ENCODE results near the gene SAMD4A. TPM values are rescaled to one million over a fixed set of nuclear protein-coding genes. Genes with fewer than 3 reads are reported as not detected.

Gene SAMD4A
- total RNA-seq, 1 experiment from 2014 or later: 9.6 TPM

DNA sequence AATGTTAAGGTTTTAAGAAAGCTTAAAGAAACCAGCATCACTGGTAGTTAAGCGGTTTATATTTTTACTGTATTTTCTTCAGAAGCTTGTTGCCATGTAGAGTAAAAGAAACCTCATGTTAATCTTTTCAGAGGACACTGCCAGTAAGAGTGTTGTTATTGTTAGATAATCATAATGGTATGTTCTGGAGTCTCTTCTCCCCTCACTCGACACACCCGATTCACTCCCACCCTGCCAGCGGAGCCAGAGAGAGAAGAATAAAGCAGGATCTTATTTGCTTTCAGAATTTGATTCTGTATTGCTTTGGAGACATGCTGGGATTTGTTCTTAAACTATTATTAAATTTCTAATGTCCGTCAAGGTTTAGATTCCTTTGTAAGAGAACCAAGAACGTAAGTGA is 113.7 kb downstream of the SAMD4A start:
- H3K9ac ChIP-seq (ENCODE audit: extremely low read depth, insufficient read length, low read length): no peak overlapping the region
- peaks cover 0 to 2% (median 0%) of the 10 kb centered on the region in 3 experiments; a peak in 1 of 7 replicates for H3K36me3 Mint-ChIP-seq (ENCODE audit: insufficient read depth in 1 of 3, low read depth in 3 of 3)
- no peaks in the 10 kb centered on the region for H3K27me3 Mint-ChIP-seq (ENCODE audit: low read depth)

More for the DNA sequence above, 113.7 kb downstream of the SAMD4A start:
- no peak overlapping the region for H3K14ac ChIP-seq (ENCODE audit: insufficient read depth, low read length)
- H4K5ac ChIP-seq (ENCODE audit: insufficient read length, low read depth, low read length): no peak overlapping the region
- H3K4me1 ChIP-seq (ENCODE audit: insufficient read depth, low read length): peaks cover 19% of the 10 kb centered on the region; the same call in 1 of the 2 replicates
- H4K20me1 ChIP-seq (ENCODE audit: control insufficient read depth, insufficient read depth, insufficient read length): no peaks in the 10 kb centered on the region
- H3T11ph ChIP-seq (ENCODE audit: low read length): no peak overlapping the region
- no peak overlapping the region for H2AFZ ChIP-seq (ENCODE audit: low read length)
- no peaks in the 10 kb centered on the region for H3K79me1 ChIP-seq (ENCODE audit: insufficient read depth, low read depth, low read length, poor library complexity, severe bottlenecking)
- no peak overlapping the region for H4K8ac ChIP-seq (replicated peaks; ENCODE audit: insufficient read length, low read depth, low read length)
- Mint-ChIP-seq H3K4me3 (no peak overlapping the region), H3K9me3 (no peaks in the 10 kb centered on the region; a peak in 1 of 5 replicates), H3K4me1 (peaks cover 52 to 56% of the 10 kb centered on the region in 2 experiments), H3K27ac (no peak overlapping the region)
- no CpG with 5 or more reads among the region's 6 CpGs for WGBS (ENCODE audit: extremely low coverage, insufficient read length, low lambda C conversion rate)
- peaks cover 5% of the 10 kb centered on the region; the same call in 1 of the 2 replicates for H3K79me2 ChIP-seq (ENCODE audit: insufficient read depth, low read length)
- no peak overlapping the region for H2AK5ac ChIP-seq (ENCODE audit: insufficient read length, low read length)
- no peak overlapping the region for H2BK120ac ChIP-seq (ENCODE audit: low read depth, low read length, poor library complexity, severe bottlenecking)
- no peak overlapping the region for H3K56ac ChIP-seq (ENCODE audit: insufficient read length, low read depth, low read length)
- H3K23me2 ChIP-seq (ENCODE audit: insufficient read length, low read depth, low read length, poor library complexity, severe bottlenecking): no peaks in the 10 kb centered on the region
- no peak overlapping the region for H2BK12ac ChIP-seq (ENCODE audit: insufficient read length, low read depth, low read length)
- no peak overlapping the region for H2BK5ac ChIP-seq (ENCODE audit: insufficient read length, low read length)
- no peak overlapping the region for H3K4ac ChIP-seq (ENCODE audit: low read depth, low read length)
- TF ChIP-seq, protein P1, sequence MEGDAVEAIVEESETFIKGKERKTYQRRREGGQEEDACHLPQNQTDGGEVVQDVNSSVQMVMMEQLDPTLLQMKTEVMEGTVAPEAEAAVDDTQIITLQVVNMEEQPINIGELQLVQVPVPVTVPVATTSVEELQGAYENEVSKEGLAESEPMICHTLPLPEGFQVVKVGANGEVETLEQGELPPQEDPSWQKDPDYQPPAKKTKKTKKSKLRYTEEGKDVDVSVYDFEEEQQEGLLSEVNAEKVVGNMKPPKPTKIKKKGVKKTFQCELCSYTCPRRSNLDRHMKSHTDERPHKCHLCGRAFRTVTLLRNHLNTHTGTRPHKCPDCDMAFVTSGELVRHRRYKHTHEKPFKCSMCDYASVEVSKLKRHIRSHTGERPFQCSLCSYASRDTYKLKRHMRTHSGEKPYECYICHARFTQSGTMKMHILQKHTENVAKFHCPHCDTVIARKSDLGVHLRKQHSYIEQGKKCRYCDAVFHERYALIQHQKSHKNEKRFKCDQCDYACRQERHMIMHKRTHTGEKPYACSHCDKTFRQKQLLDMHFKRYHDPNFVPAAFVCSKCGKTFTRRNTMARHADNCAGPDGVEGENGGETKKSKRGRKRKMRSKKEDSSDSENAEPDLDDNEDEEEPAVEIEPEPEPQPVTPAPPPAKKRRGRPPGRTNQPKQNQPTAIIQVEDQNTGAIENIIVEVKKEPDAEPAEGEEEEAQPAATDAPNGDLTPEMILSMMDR (conservative IDR thresholded peaks at IDR 0.05): no peak
- no peak overlapping the region for H3K27ac ChIP-seq (ENCODE audit: insufficient read length, low read depth, low read length)
- H3K4me2 ChIP-seq (ENCODE audit: insufficient read depth, insufficient read length, low read length): no peak overlapping the region
- H2BK20ac ChIP-seq (ENCODE audit: low read depth, low read length, poor library complexity, severe bottlenecking): no peak overlapping the region
- H4K91ac ChIP-seq (ENCODE audit: insufficient read length, low read depth, low read length): no peak overlapping the region
- H3K9me3 ChIP-seq (ENCODE audit: control insufficient read depth, low read depth, low read length): no peaks in the 10 kb centered on the region
- no peaks in the 10 kb centered on the region for H3K27me3 ChIP-seq (ENCODE audit: insufficient read depth, low read length)
- no peak overlapping the region for H3K18ac ChIP-seq (ENCODE audit: insufficient read length, low read depth, low read length)
- no peak for DNase-seq
- H2BK15ac ChIP-seq (ENCODE audit: low read depth, low read length): no peak overlapping the region
- no peak overlapping the region for H3K23ac ChIP-seq (ENCODE audit: insufficient read length, low read depth, low read length)
